Measurements from ENCODE around the gene SHLD3.

SHLD3 gene

DNA sequence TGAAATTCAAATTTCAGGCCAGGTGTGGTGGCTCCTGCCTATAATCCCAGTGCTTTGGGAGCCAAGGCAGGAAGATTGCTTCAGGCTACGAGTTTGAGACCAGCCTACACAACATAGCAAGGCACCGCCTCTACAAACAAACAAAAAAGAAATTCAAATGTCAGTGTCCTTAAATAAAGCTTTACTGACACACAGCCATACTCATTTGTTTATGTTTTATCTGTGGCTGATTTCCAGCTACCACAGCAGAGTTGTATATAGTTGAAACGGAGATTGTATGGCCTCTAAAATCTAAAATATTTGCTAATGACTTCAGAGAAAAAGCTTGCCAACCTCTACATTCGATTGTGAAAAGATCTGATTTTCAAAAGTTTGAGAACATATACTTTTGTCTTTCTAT is 15.4 kb downstream of the SHLD3 start:
- Histone ChIP-seq H2AFZ (ENCODE audit: insufficient read depth, low read length, poor library complexity) (no peak overlapping the region), H3K27ac (ENCODE audit: low read depth, low read length) (no peak overlapping the region), H4K91ac (ENCODE audit: low read depth, low read length) (no peak overlapping the region), H3K14ac (ENCODE audit: low read length) (no peak overlapping the region), H3K4me2 (ENCODE audit: low read length) (no peak overlapping the region), H3K4me3 (ENCODE audit: low read depth, low read length) (no peak overlapping the region), H2BK5ac (ENCODE audit: low read depth, low read length, poor library complexity) (no peak overlapping the region), H2AK5ac (ENCODE audit: low read length) (no peak overlapping the region), H3K23ac (ENCODE audit: low read length) (no peak overlapping the region), H2BK12ac (ENCODE audit: low read length) (no peak overlapping the region), H3K79me1 (ENCODE audit: low read length) (no peaks in the 10 kb centered on the region), H3K9me3 (ENCODE audit: insufficient read depth, low read depth, low read length) (no peaks in the 10 kb centered on the region), H4K8ac (ENCODE audit: low read depth, low read length) (no peak overlapping the region), H3K79me2 (ENCODE audit: control insufficient read depth, insufficient read depth, low read length, poor library complexity) (no peaks in the 10 kb centered on the region), H4K12ac (ENCODE audit: low read depth, low read length) (no peak overlapping the region), H3K36me3 (ENCODE audit: control insufficient read depth in 1 of 2, insufficient read depth in 2 of 2, low read length in 2 of 2) (peaks cover 8 to 9% of the 10 kb centered on the region in 2 experiments), H3K4me1 (ENCODE audit: control insufficient read depth in 1 of 2, insufficient read depth in 2 of 2, low read length in 2 of 2) (no peaks in the 10 kb centered on the region), H2BK120ac (ENCODE audit: insufficient read depth, low read length, poor library complexity) (no peak overlapping the region), H3K4ac (ENCODE audit: low read depth, low read length) (no peak overlapping the region), H3K27me3 (ENCODE audit: insufficient read depth, low read length) (no peaks in the 10 kb centered on the region), H3K18ac (ENCODE audit: low read length) (no peak overlapping the region), H3K9ac (ENCODE audit: low read length) (no peak overlapping the region)
- no CpG with 5 or more reads among the region's 4 CpGs for WGBS (ENCODE audit: extremely low coverage, insufficient coverage, insufficient read length)
- no peak for DNase-seq

DNA sequence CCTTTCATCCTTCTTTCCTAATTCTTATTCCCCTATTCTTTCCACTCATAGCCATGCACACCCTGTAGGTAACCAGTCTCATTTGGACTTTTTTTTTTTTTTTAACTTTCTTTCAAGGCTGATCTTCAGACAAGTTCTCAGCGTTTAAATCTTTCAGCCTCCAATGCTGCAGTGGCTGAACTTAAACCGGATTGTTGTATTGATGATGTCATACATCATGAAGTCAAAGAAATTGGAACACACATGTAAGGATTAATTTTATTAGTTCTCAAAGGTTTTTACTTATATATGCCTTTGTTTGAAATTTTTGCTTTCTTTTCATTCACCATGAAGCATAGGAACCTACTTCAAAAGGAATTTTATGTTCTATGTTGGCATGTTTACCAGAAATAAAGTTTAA is 22.1 kb downstream of the SHLD3 start:
- Histone ChIP-seq H4K8ac (ENCODE audit: low read depth, low read length) (no peak overlapping the region), H3K9ac (ENCODE audit: low read length) (no peak overlapping the region), H2BK120ac (ENCODE audit: insufficient read depth, low read length, poor library complexity) (no peak overlapping the region), H3K23ac (ENCODE audit: low read length) (no peak overlapping the region), H3K4me2 (ENCODE audit: low read length) (no peak overlapping the region), H3K4ac (ENCODE audit: low read depth, low read length) (no peak overlapping the region), H4K91ac (ENCODE audit: low read depth, low read length) (no peak overlapping the region), H2BK12ac (ENCODE audit: low read length) (no peak overlapping the region), H3K14ac (ENCODE audit: low read length) (no peak overlapping the region), H3K36me3 (ENCODE audit: control insufficient read depth in 1 of 2, insufficient read depth in 2 of 2, low read length in 2 of 2) (peaks cover 2 to 7% of the 10 kb centered on the region in 2 experiments), H2AFZ (ENCODE audit: insufficient read depth, low read length, poor library complexity) (no peak overlapping the region), H3K4me1 (ENCODE audit: control insufficient read depth in 1 of 2, insufficient read depth in 2 of 2, low read length in 2 of 2) (no peaks in the 10 kb centered on the region), H3K79me2 (ENCODE audit: control insufficient read depth, insufficient read depth, low read length, poor library complexity) (no peaks in the 10 kb centered on the region), H3K27me3 (ENCODE audit: insufficient read depth, low read length) (no peaks in the 10 kb centered on the region), H3K9me3 (ENCODE audit: insufficient read depth, low read depth, low read length) (no peaks in the 10 kb centered on the region), H3K4me3 (ENCODE audit: low read depth, low read length) (no peak overlapping the region), H4K12ac (ENCODE audit: low read depth, low read length) (no peak overlapping the region), H3K18ac (ENCODE audit: low read length) (no peak overlapping the region), H2AK5ac (ENCODE audit: low read length) (no peak overlapping the region), H3K79me1 (ENCODE audit: low read length) (no peaks in the 10 kb centered on the region), H2BK5ac (ENCODE audit: low read depth, low read length, poor library complexity) (no peak overlapping the region), H3K27ac (ENCODE audit: low read depth, low read length) (no peak overlapping the region)
- DNase-seq: no peak
- WGBS (ENCODE audit: extremely low coverage, insufficient coverage, insufficient read length): no CpG with 5 or more reads among the region's 2 CpGs

DNA sequence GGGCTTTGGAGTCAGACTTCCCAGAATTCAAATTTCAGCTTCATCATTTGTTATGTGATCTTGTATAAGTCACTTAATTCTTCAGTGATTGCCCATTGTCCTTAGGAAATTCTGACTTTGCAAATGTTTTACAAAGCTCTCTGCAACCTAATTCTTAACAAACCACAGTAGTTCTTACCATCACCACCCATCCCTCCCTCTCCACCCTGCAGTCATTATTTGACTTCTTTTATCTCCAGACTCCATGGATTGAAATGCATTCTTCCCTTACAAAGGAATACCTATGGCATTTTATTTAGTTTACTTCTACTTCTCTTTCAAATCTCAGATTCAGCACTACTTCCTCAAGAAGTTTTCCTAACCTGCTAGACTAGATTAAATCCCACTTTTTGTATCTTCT is 23.1 kb downstream of the SHLD3 start:
- Histone ChIP-seq H3K79me1 (ENCODE audit: low read length) (no peaks in the 10 kb centered on the region), H3K27me3 (ENCODE audit: insufficient read depth, low read length) (no peaks in the 10 kb centered on the region), H4K91ac (ENCODE audit: low read depth, low read length) (no peak overlapping the region), H3K23ac (ENCODE audit: low read length) (no peak overlapping the region), H2AK5ac (ENCODE audit: low read length) (no peak overlapping the region), H3K27ac (ENCODE audit: low read depth, low read length) (no peak overlapping the region), H2BK120ac (ENCODE audit: insufficient read depth, low read length, poor library complexity) (no peak overlapping the region), H2BK12ac (ENCODE audit: low read length) (no peak overlapping the region), H3K36me3 (ENCODE audit: control insufficient read depth in 1 of 2, insufficient read depth in 2 of 2, low read length in 2 of 2) (peaks cover 2 to 6% of the 10 kb centered on the region in 2 experiments), H3K4me3 (ENCODE audit: low read depth, low read length) (no peak overlapping the region), H2BK5ac (ENCODE audit: low read depth, low read length, poor library complexity) (no peak overlapping the region), H3K9me3 (ENCODE audit: insufficient read depth, low read depth, low read length) (no peaks in the 10 kb centered on the region), H3K4me1 (ENCODE audit: control insufficient read depth in 1 of 2, insufficient read depth in 2 of 2, low read length in 2 of 2) (no peaks in the 10 kb centered on the region), H3K79me2 (ENCODE audit: control insufficient read depth, insufficient read depth, low read length, poor library complexity) (no peaks in the 10 kb centered on the region), H4K8ac (ENCODE audit: low read depth, low read length) (no peak overlapping the region), H3K4me2 (ENCODE audit: low read length) (no peak overlapping the region), H3K18ac (ENCODE audit: low read length) (no peak overlapping the region), H2AFZ (ENCODE audit: insufficient read depth, low read length, poor library complexity) (no peak overlapping the region), H4K12ac (ENCODE audit: low read depth, low read length) (no peak overlapping the region), H3K9ac (ENCODE audit: low read length) (no peak overlapping the region), H3K14ac (ENCODE audit: low read length) (no peak overlapping the region), H3K4ac (ENCODE audit: low read depth, low read length) (no peak overlapping the region)
- DNase-seq: no peak

DNA sequence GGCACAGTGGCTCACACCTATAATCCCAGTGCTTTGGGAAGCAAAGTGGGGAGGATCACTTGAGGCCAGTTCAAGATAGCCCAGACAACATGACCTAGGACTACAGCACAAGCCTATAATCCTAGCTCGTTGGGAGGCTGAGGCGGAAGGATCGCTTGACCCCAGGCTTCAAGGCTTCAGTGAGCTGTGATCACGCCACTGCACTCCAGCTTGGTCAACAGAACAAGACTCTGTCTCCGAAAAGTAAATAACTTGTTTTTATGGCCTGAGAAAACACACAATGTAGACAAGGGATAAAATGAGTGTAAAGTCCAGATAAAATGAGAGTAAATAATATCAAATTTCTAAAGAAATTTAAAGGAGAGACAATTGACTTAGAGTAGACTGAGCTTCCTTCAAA is 26.3 kb downstream of the SHLD3 start:
- Histone ChIP-seq H3K14ac (ENCODE audit: low read length) (no peak overlapping the region), H2BK5ac (ENCODE audit: low read depth, low read length, poor library complexity) (no peak overlapping the region), H3K4ac (ENCODE audit: low read depth, low read length) (no peak overlapping the region), H3K4me1 (ENCODE audit: control insufficient read depth in 1 of 2, insufficient read depth in 2 of 2, low read length in 2 of 2) (no peaks in the 10 kb centered on the region), H3K79me2 (ENCODE audit: control insufficient read depth, insufficient read depth, low read length, poor library complexity) (no peaks in the 10 kb centered on the region), H2BK120ac (ENCODE audit: insufficient read depth, low read length, poor library complexity) (no peak overlapping the region), H3K4me3 (ENCODE audit: low read depth, low read length) (no peak overlapping the region), H4K91ac (ENCODE audit: low read depth, low read length) (no peak overlapping the region), H3K79me1 (ENCODE audit: low read length) (no peaks in the 10 kb centered on the region), H3K4me2 (ENCODE audit: low read length) (no peak overlapping the region), H4K12ac (ENCODE audit: low read depth, low read length) (no peak overlapping the region), H3K9ac (ENCODE audit: low read length) (no peak overlapping the region), H3K36me3 (ENCODE audit: control insufficient read depth in 1 of 2, insufficient read depth in 2 of 2, low read length in 2 of 2) (peaks cover 2 to 6% of the 10 kb centered on the region in 2 experiments), H3K23ac (ENCODE audit: low read length) (no peak overlapping the region), H3K27me3 (ENCODE audit: insufficient read depth, low read length) (no peaks in the 10 kb centered on the region), H2AK5ac (ENCODE audit: low read length) (no peak overlapping the region), H3K18ac (ENCODE audit: low read length) (no peak overlapping the region), H4K8ac (ENCODE audit: low read depth, low read length) (no peak overlapping the region), H2AFZ (ENCODE audit: insufficient read depth, low read length, poor library complexity) (no peak overlapping the region), H3K9me3 (ENCODE audit: insufficient read depth, low read depth, low read length) (no peaks in the 10 kb centered on the region), H2BK12ac (ENCODE audit: low read length) (no peak overlapping the region), H3K27ac (ENCODE audit: low read depth, low read length) (no peak overlapping the region)
- no peak for DNase-seq
- no CpG with 5 or more reads among the region's 5 CpGs for WGBS (ENCODE audit: extremely low coverage, insufficient coverage, insufficient read length)
